Liver (tissue), 9 donors: ENCODE measurements around the gene GLP2R. TPM values are rescaled to one million over a fixed set of nuclear protein-coding genes. Genes with fewer than 3 reads are reported as not detected.

Experiments used
- DNase-seq: peaks from one replicate; pipeline ENCODE4 v3.0.0-alpha.2; 2017; ENCODE audit warnings: low spot score
- H3K27ac ChIP-seq, 2 donors: one replicate each; pipeline ENCODE4 v1.7.0; 2013; ENCODE audit warnings: inconsistent platforms in 2 of 2, low read length in 2 of 2, control low read depth in 1 of 2, low read depth in 1 of 2, mild to moderate bottlenecking in 1 of 2
- H3K27me3 ChIP-seq, 4 donors: one replicate each; pipeline versions ENCODE4 v1.6.1 to v1.7.0; 2013; ENCODE audit warnings: low read length in 3 of 4, inconsistent platforms in 1 of 4, mild to moderate bottlenecking in 1 of 4, moderate library complexity in 1 of 4; ENCODE audit not compliant: control insufficient read depth in 4 of 4, insufficient read depth in 4 of 4
- H3K36me3 ChIP-seq, 4 donors: one replicate each; pipeline versions ENCODE4 v1.6.1 to v1.7.0; 2013; ENCODE audit warnings: low read length in 3 of 4, mild to moderate bottlenecking in 3 of 4, low read depth in 1 of 4, moderate library complexity in 1 of 4; ENCODE audit not compliant: control insufficient read depth in 4 of 4, insufficient read depth in 3 of 4
- H3K4me1 ChIP-seq, 4 donors: one replicate each; pipeline versions ENCODE4 v1.6.1 to v1.7.0; 2013; ENCODE audit warnings: low read length in 3 of 4, mild to moderate bottlenecking in 3 of 4, moderate library complexity in 1 of 4; ENCODE audit not compliant: control insufficient read depth in 4 of 4, insufficient read depth in 4 of 4
- H3K4me3 ChIP-seq, 3 donors: one replicate each; pipeline versions ENCODE4 v1.6.1 to v1.7.0; 2013; ENCODE audit warnings: low read length in 3 of 3, control low read depth in 1 of 3, low read depth in 1 of 3, mild to moderate bottlenecking in 1 of 3
- H3K9ac ChIP-seq, 2 donors: one replicate each; pipeline ENCODE4 v1.7.0; 2013; ENCODE audit warnings: low read length in 2 of 2, mild to moderate bottlenecking in 2 of 2, moderate library complexity in 2 of 2, control low read depth in 1 of 2, low read depth in 1 of 2
- H3K9me3 ChIP-seq, 4 donors: one replicate each; pipeline versions ENCODE4 v1.6.1 to v1.7.0; 2013; ENCODE audit warnings: low read length in 3 of 4; ENCODE audit not compliant: control insufficient read depth in 4 of 4
- ATF3 ChIP-seq: IDR thresholded peaks from 2 replicates; pipeline ENCODE4 v1.6.1; 2016; ENCODE audit warnings: antibody characterized with exemption
- EGR1 ChIP-seq, 2 donors: IDR thresholded peaks; 2 replicates each; pipeline ENCODE4 v1.6.1; 2016 to 2018; ENCODE audit warnings: antibody characterized with exemption in 2 of 2, low read depth in 2 of 2
- FOXA1 ChIP-seq: IDR thresholded peaks from 2 replicates; pipeline ENCODE4 v1.6.1; 2016; ENCODE audit warnings: antibody characterized with exemption
- FOXA2 ChIP-seq: IDR thresholded peaks from 2 replicates; pipeline ENCODE4 v1.6.1; 2016; ENCODE audit warnings: antibody characterized with exemption
- HNF4A ChIP-seq, 2 donors: conservative IDR thresholded peaks; 2 replicates each; pipeline ENCODE4 v1.6.1; 2016; ENCODE audit warnings: antibody characterized with exemption in 2 of 2, mild to moderate bottlenecking in 2 of 2
- HNF4G ChIP-seq: IDR thresholded peaks from 2 replicates; pipeline ENCODE4 v1.6.1; 2016; ENCODE audit warnings: antibody characterized with exemption
- MAX ChIP-seq: IDR thresholded peaks from 2 replicates; pipeline ENCODE4 v1.6.1; 2016; ENCODE audit warnings: antibody characterized with exemption
- NR2F2 ChIP-seq: IDR thresholded peaks from 2 replicates; pipeline ENCODE4 v1.6.1; 2016; ENCODE audit warnings: antibody characterized with exemption
- REST ChIP-seq: IDR thresholded peaks from 2 replicates; pipeline ENCODE4 v1.6.1; 2016; ENCODE audit warnings: antibody characterized with exemption, mild to moderate bottlenecking
- RXRA ChIP-seq, 2 donors: IDR thresholded peaks; 2 replicates each; pipeline ENCODE4 v1.6.1; 2017 to 2018; ENCODE audit warnings: antibody characterized with exemption in 2 of 2, mild to moderate bottlenecking in 1 of 2
- TAF1 ChIP-seq: conservative IDR thresholded peaks from 2 replicates; pipeline ENCODE4 v1.6.1; 2016; ENCODE audit warnings: antibody characterized with exemption, mild to moderate bottlenecking
- WGBS: extraction: QIAGEN DNeasy Blood & Tissue Kit; methylation state at CpG from one replicate; pipeline ENCODE4 v1.1.7; 2013; 5-methylcytosine and 5-hydroxymethylcytosine counted together
- polyA plus RNA-seq, 2 donors: library from polyadenylated mRNA; stranded (reverse) in 1 of 2; unstranded in 1 of 2; fragments of 200-250 nt in 1 of 2; fragments of >200 nt in 1 of 2; fragmentation: Nextera tagmentation in 1 of 2; extraction: Ambion mirVana in 1 of 2; gene quantifications; one replicate each; pipeline versions ENCODE4 v1.2.1 to v1.2.3, GENCODE V29; 2013 to 2015
- total RNA-seq, 2 donors: library from RNA; depleted of rRNA; stranded (reverse); fragments of >200 nt; gene quantifications; one replicate each; pipeline ENCODE4 v1.2.3, GENCODE V29; 2014
- TF ChIP-seq, protein P1 (sequence below): fragments of 150-350 bp; IDR thresholded peaks from 2 replicates; pipeline ENCODE4 v1.5.1; 2017; ENCODE audit warnings: improper control_type of control experiment, low read depth, low read length; ENCODE audit not compliant: missing input control
- donor health status: healthy.
- donor health status: healthy.
- donor health status: healthy.
- donor health status: healthy.
- donor health status: healthy.

Gene GLP2R
- total and polyA plus RNA-seq, 4 donors = 0.39 to 1.4 (median 0.58) TPM

DNA sequence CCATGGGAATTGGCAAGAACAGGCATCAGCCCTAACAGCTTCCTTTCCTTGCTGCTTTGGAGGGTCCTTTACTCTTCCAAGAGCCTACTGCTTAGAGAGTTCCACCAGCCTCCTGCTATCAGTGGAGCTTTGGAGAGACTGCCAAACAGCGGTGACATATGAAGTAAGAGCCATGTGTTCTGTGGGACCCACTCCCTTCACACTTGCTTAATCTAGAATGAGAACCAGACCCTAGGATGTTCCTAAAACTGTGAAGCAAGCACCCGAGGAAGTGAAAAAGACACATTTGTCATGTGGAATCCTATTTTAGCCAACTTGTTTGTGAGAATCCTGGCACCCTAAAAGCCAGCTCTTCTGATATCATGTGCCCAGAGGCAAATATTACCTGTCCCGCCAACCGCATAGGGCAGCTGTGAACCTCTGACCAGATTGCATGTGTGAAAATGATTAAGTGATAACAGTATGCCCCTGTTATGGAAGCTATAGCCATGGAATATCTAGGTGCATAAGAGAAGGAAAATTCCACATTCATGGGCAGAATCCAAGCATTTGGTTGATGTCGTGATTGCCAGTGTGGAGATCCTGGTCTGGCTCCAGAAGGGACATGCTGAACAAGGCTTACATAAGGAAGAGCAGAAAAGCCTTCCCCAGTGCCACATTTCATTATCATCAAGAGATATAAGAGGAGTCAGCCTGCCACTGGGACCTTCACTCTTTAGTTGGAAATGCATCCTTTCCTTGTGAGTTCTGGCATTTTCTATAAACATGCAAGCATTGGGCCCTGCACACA is 60.6 kb downstream of the GLP2R start (continued):
- no peak for TF ChIP-seq ATF3
- TF ChIP-seq, protein P1, sequence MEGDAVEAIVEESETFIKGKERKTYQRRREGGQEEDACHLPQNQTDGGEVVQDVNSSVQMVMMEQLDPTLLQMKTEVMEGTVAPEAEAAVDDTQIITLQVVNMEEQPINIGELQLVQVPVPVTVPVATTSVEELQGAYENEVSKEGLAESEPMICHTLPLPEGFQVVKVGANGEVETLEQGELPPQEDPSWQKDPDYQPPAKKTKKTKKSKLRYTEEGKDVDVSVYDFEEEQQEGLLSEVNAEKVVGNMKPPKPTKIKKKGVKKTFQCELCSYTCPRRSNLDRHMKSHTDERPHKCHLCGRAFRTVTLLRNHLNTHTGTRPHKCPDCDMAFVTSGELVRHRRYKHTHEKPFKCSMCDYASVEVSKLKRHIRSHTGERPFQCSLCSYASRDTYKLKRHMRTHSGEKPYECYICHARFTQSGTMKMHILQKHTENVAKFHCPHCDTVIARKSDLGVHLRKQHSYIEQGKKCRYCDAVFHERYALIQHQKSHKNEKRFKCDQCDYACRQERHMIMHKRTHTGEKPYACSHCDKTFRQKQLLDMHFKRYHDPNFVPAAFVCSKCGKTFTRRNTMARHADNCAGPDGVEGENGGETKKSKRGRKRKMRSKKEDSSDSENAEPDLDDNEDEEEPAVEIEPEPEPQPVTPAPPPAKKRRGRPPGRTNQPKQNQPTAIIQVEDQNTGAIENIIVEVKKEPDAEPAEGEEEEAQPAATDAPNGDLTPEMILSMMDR = no peak
- no peak for TF ChIP-seq FOXA2

GRCh38 chr17:9887508-9887907 is 61.8 kb downstream of the GLP2R start:
- Histone ChIP-seq H3K27ac (no peak overlapping the region), H3K4me1 (no peaks in the 10 kb centered on the region), H3K27me3 (no peaks in the 10 kb centered on the region), H3K9ac (no peak overlapping the region), H3K4me3 (no peak overlapping the region), H3K36me3 (no peaks in the 10 kb centered on the region), H3K9me3 (peaks cover 0 to 7% (median 2%) of the 10 kb centered on the region in 4 donors)
- DNase-seq = no peak
- TF ChIP-seq REST (no peak), MAX (no peak), TAF1 (no peak), HNF4A (conservative IDR thresholded peaks at IDR 0.05) (no peak), HNF4G (no peak), NR2F2 (no peak), EGR1 (IDR thresholded peaks at IDR 0.05; ENCODE audit: low read depth in 2 of 2) (no peak), RXRA (IDR thresholded peaks at IDR 0.05) (no peak), ATF3 (no peak), FOXA1 (no peak)
- TF ChIP-seq, protein P1 = no peak
- 84% methylated on average over 8 of the region's 8 CpGs for WGBS
